CD4-positive, alpha-beta T cell treated with Interleukin-15 for 4 hours (primary cell): ENCODE data around the gene FRMD5.
"Not testable (repeated sequence)": the region's sequence is repeated elsewhere in the genome, so short reads cannot be mapped to it uniquely, and the experiment has no call there.

Experiments used
- DNase-seq: peaks from one replicate; pipeline ENCODE4 v3.0.0-alpha.2; 2020; ENCODE audit warnings: low spot score

The FRMD5 gene

DNA sequence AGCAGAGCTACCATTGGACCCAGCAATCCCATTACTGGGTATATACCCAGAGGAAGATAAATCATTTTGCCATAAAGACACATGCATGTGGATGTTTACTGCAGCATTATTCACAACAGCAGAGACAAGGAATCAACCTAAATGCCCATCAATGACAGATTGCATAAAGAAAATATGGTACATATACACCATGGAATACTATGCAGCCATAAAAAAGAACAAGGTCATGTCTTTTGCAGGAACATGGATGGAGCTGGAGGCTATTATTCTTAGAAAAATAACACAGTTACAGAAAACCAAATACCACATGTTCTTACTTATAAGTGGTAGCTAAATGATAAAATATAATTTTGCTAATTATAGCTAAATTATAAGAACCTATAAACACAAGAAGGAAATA lies 162.3 kb downstream of the FRMD5 start:
- not testable (repeated sequence) for DNase-seq

GRCh38 chr15:44029940-44030568 lies 165.0 kb downstream of the FRMD5 start:
- no peak for DNase-seq

- no peak for DNase-seq
Measured at GRCh38 chr15:44029003-44029402, 166.1 kb downstream of the FRMD5 start.

DNA sequence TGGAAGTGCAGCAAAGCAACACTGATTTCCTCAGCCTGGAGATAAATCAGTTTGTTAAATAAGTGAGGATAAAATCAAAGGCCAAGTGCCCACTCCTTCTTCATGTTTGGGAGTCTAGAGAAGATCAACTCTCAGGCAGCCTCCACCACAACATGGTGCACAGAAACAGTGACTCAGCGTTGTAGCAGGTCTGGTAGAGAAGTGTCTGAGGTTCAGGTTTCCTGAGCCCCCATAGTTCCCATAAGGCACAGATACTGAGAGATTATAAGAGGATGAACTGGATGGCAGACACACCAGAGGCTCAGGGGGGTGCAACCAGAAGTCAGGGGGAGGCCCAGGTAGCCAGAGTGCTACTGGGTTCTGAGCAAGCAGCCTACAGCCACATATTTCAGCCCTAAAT lies 166.7 kb downstream of the FRMD5 start:
- no peak for DNase-seq

DNA sequence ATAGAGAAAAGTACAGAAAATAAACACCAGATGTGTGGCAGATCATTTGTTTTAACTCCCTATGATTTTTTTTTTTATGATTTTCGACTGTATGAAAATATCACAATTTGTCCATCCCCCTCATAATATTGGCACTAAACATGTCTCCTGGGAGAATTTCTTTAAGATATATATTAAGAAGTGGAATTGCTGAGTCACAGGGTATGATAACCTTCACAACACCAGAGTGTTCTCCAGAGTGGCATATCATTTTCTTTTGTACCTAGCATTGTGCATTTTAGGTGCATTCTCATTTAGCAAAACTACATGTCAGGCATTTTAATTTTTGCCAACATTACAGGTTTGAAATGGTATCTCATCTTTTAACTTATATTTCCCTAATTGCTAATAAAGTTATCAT lies 170.9 kb downstream of the FRMD5 start:
- DNase-seq: no peak

DNA sequence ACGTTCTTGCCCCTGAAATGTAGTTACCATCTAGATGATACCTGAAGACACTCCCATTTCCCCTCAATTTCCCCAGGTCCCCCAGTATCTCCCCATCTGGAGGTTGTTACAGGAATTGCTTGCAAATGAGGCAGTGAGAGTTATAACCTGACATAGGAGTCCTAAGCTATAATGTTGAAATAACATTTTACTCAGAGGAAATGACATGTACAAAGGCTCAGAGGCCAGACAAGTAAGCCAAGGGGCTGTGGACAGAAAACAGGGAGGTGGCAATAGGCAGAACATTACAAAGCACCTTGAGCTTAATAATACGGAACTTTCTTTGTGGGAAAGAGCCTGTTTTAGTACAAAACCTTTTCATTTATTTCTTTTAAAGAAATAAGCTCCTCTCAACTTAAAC lies 171.9 kb downstream of the FRMD5 start:
- DNase-seq: no peak

- no peak for DNase-seq
Measured at GRCh38 chr15:44018151-44018550, 176.9 kb downstream of the FRMD5 start.

- no peak for DNase-seq
Measured at GRCh38 chr15:44015545-44016305, 179.3 kb downstream of the FRMD5 start.

DNA sequence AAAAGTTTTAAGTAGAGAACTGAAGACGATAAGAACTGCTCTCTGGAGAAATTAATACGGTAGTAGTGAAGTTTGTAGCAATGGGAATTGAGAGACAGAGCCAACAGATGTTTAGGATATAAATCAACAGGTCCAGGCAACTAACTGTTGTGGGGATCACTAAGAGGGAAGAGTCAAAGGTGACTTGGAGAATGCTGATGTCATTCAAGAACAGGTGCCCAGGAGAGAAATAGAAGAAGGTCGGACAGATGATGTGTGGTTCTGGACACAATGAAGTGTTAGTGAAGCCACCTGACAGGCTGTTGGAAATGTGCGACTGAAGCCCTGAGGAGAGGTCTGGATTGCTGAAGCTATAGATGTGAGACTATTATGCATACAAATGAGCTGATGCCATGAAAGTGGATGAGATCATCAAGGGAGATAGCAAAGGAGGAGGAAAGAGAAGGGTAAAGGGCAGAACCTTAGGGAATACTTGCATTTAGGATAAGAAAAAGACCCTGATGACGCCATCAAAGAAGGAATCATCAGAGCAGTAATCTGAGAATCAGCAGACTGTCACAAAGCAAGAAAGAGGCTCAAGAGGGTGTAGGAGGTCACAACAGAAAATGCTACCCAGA lies 183.7 kb downstream of the FRMD5 start:
- no peak for DNase-seq

GRCh38 chr15:44010089-44010488 lies 185.0 kb downstream of the FRMD5 start:
- DNase-seq: no peak

DNA sequence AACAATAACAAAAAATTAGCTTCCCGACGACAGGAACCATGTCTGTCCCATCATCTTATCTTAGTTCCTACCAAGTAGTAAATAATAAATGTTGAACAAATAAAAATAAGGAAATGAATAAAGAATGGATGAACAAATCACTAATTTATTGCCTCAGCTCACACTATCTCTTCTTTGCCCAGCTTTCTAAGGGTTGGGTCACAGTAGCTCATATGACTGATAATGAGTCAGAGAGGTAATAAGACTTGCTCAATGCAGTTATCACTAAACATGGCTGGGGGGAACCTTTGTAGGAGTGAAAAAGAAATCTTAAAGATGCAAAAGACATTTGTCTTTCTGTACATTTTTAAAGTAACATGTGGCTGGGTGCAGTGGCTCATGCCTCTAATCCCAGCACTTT lies 186.0 kb downstream of the FRMD5 start:
- DNase-seq: no peak

GRCh38 chr15:44000248-44000647 lies 194.8 kb downstream of the FRMD5 start:
- DNase-seq: not testable (repeated sequence)

DNA sequence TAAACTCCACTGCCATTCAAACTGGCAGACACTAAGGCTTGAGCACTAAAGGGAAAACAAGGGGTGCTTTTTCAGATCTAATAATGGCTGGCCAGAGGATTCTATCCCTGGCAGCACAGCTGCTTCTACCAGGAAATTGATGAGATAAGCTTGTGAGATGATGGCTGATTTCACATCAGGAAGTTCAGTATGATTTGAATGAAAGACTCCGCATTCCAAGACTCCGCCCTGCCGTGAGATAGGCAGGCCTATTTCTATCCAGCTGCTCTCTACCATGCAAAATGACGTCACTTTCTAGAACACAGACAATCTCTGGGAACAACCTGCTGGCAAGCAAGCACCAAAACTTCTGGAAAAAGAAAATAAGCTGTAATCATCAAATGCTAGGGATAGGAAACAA lies 196.5 kb downstream of the FRMD5 start:
- no peak for DNase-seq

GRCh38 chr15:43991206-43991605 lies 203.9 kb downstream of the FRMD5 start:
- DNase-seq: no peak

DNA sequence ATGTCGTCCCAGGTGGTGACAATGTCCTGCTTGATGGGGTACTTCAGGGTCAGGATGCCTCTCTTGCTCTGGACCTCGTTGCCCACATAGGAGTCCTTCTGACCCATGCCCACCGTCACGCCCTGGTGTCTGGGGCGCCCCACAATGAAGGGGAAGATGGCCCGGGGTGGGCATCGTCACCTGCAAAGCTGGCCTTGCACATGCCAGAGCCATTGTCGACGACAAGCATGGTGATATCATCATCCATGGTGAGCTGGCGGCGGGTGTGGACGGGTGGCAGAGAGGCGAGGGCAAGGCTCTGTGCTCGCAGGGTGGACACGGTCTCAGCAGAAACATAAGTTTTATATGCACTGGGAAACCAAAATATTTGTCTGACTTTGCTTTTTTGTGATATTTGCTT lies 205.1 kb downstream of the FRMD5 start:
- DNase-seq: no peak

- DNase-seq: no peak
Measured at GRCh38 chr15:43988900-43989299, 206.2 kb downstream of the FRMD5 start.

DNA sequence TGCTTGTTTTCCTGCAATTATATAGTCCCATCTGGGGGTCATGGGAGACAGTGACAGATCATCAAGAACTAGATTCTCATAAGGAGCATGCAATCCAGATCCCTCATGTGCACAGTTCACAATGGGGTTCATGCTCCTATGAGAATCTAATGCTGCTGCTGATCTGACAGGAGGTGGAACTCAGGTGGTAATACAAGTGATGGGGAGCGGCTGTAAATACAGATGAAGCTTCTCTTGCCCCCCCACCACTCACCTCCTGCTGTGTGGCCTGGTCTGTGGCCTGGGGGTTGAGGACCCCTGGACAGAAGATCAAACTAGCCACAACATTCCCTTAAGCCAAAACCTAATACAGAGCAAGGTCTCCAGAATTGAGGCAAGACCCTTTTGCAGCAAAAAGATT lies 207.1 kb downstream of the FRMD5 start:
- no peak for DNase-seq

DNA sequence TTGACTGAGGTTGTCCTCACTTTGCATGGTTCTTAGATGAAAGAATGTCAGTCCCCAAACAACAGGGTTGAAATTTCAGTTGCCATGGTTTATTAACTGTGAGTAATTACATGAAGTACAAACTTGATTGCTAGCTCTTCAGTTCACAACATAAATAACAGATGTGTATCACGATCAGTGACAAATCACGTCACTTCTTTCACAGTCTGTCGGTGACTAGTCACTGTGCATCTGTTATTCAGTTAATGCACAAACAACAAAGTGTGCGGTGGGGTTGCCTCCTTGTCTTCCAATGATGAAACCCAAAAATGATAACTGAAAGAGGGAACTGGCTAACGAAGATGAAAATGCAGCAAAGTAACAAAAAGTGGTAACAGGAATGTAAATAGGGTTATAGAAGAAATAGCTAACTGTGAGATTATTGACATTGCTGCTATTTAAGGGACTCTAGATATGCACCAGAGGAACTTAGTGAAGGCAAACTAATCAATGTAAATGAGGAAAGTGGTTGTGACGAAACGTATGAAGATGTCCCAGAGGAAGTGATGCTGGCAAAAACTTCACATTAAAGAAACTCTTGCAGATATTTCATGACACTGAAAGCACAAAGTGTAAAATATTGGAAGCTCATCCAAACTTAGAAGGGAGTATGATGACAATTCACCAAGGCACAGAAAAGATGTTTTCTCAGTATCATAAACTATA lies 208.9 kb downstream of the FRMD5 start:
- DNase-seq: no peak

DNA sequence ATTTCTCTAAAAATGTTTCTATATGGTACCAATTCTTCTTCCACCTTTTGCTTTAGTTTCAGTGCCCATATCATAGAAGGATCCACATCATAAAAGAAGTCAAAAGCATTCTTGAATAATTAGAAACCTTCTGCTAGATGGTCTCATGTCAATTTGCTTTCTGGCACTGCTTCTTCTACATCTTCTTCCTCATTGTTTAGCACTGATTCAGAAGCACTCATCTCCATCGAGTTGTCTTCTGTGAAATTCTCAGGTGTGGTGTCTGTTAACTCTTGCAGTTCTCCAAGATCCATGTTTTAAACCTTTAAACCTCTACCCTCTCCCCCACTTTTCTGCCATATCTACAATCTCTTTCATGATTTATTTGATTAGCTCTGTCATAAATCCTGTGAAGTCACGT lies 213.5 kb downstream of the FRMD5 start:
- no peak for DNase-seq

GRCh38 chr15:43977072-43977884 lies 217.8 kb downstream of the FRMD5 start:
- DNase-seq: peak; percentile 2

DNA sequence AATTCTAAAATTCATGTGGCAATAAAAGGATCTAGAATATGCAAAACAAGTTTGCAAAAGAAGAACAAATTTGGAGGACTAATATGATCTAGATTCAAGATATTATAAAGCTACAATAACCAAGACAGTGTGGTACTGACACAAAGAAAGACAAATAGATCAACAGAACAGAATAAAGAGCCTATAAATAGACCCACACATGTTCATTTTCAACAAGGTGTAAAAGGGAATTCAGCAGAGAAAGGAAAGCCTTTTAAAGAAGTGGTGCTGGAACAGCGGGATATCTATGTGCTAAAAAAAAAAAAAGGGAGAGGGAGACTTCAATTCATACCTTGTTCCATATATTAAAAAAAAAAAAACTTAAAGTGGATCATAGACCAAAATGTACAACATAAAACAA lies 219.3 kb downstream of the FRMD5 start:
- no peak for DNase-seq

- DNase-seq: no peak
Measured at GRCh38 chr15:43975326-43975725, 219.7 kb downstream of the FRMD5 start.
